GM12801 (cell line): Measurements from ENCODE around the gene CLCN6.

ENCODE experiments used
- TF ChIP-seq, protein P1 (sequence below): IDR thresholded peaks from one replicate; pipeline ENCODE4 v1.5.1; 2011; ENCODE audit warnings: control low read depth; ENCODE audit not compliant: insufficient read length; ENCODE audit errors: extremely low read depth

The CLCN6 gene

GRCh38 chr1:11787804-11788436 lies 18.1 kb upstream of the CLCN6 start:
- TF ChIP-seq, protein P1, sequence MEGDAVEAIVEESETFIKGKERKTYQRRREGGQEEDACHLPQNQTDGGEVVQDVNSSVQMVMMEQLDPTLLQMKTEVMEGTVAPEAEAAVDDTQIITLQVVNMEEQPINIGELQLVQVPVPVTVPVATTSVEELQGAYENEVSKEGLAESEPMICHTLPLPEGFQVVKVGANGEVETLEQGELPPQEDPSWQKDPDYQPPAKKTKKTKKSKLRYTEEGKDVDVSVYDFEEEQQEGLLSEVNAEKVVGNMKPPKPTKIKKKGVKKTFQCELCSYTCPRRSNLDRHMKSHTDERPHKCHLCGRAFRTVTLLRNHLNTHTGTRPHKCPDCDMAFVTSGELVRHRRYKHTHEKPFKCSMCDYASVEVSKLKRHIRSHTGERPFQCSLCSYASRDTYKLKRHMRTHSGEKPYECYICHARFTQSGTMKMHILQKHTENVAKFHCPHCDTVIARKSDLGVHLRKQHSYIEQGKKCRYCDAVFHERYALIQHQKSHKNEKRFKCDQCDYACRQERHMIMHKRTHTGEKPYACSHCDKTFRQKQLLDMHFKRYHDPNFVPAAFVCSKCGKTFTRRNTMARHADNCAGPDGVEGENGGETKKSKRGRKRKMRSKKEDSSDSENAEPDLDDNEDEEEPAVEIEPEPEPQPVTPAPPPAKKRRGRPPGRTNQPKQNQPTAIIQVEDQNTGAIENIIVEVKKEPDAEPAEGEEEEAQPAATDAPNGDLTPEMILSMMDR: no peak

- TF ChIP-seq, protein P1: no peak
These were observed 17.4 kb upstream of the CLCN6 start for GRCh38 chr1:11788549-11789053.

- TF ChIP-seq, protein P1: no peak
These were observed 16.6 kb upstream of the CLCN6 start for GRCh38 chr1:11789126-11790067.

- TF ChIP-seq, protein P1: no peak
These were observed 15.7 kb upstream of the CLCN6 start for GRCh38 chr1:11790101-11790879.

GRCh38 chr1:11790880-11791715 lies 14.9 kb upstream of the CLCN6 start:
- TF ChIP-seq, protein P1: no peak

DNA sequence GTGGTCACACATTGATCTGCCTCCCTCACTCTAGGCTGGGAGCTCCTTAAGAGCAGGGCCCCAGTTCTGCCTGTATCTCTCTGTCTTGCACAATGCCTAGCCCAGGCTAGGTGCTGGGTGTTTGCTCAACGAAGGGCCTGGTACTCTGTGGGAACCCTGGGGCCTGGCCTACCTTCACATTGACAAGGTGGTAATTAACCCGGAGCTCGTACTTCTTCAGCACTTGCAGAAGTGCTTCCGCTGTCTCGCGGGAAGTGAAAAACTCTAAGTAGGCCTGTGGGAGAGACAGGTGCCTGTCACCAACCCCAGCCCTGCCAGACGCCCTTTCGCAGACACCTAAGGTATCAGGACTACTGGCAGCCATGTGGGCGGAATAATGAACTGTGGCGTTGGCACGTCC lies 13.9 kb upstream of the CLCN6 start:
- TF ChIP-seq, protein P1: no peak
